ENCODE measurements around the gene WAPL.

DNA sequence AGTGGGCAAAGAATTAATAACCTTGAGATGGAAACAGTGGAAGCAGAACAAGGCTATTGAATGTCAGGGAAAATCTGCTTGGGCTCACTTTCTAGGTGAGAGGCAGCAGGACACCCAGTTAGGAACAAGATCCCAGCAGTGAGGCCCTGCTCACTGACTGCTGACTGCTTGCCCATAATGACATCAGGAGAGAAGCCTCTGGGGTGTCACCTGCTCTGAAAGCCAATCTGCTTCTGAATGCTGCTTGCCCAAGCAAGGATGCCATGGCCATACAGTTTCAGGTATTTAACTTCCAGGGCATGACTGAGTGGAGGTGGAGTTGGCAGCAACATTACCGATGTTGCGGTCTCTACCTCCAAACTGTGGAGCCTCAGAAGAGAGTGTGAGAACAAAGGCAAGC is 11.7 kb upstream of the WAPL start:
- TF ChIP-seq, protein P1, sequence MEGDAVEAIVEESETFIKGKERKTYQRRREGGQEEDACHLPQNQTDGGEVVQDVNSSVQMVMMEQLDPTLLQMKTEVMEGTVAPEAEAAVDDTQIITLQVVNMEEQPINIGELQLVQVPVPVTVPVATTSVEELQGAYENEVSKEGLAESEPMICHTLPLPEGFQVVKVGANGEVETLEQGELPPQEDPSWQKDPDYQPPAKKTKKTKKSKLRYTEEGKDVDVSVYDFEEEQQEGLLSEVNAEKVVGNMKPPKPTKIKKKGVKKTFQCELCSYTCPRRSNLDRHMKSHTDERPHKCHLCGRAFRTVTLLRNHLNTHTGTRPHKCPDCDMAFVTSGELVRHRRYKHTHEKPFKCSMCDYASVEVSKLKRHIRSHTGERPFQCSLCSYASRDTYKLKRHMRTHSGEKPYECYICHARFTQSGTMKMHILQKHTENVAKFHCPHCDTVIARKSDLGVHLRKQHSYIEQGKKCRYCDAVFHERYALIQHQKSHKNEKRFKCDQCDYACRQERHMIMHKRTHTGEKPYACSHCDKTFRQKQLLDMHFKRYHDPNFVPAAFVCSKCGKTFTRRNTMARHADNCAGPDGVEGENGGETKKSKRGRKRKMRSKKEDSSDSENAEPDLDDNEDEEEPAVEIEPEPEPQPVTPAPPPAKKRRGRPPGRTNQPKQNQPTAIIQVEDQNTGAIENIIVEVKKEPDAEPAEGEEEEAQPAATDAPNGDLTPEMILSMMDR (IDR thresholded peaks at IDR 0.05) = no peak
- TF ChIP-seq POLR2A (IDR thresholded peaks at IDR 0.05) = no peak
